Stimulated activated naive CD8-positive, alpha-beta T cell treated with anti-CD3 and anti-CD28 coated beads, Interleukin-15, Interleukin-2, amounts not matched to agents 100 ng/mL and 50 ng/mL, for 24 hours (primary cell): Measurements from ENCODE around the gene PDGFA.

Experiments
- H3K27ac Mint-ChIP-seq: one replicate; pipeline ENCODE4 v1.8.0; 2021; ENCODE audit warnings: mild to moderate bottlenecking, mixed read lengths
- H3K27me3 Mint-ChIP-seq: one replicate; pipeline ENCODE4 v1.8.0; 2021; ENCODE audit warnings: mixed read lengths
- H3K36me3 Mint-ChIP-seq: one replicate; pipeline ENCODE4 v1.8.0; 2021; ENCODE audit warnings: low read depth, mixed read lengths
- H3K4me1 Mint-ChIP-seq: one replicate; pipeline ENCODE4 v1.8.0; 2021; ENCODE audit warnings: low read depth, mixed read lengths
- H3K4me3 Mint-ChIP-seq: one replicate; pipeline ENCODE4 v1.8.0; 2021; ENCODE audit warnings: mild to moderate bottlenecking, mixed read lengths
- H3K9me3 Mint-ChIP-seq: one replicate; pipeline ENCODE4 v1.8.0; 2021; ENCODE audit warnings: mixed read lengths

The PDGFA gene

DNA sequence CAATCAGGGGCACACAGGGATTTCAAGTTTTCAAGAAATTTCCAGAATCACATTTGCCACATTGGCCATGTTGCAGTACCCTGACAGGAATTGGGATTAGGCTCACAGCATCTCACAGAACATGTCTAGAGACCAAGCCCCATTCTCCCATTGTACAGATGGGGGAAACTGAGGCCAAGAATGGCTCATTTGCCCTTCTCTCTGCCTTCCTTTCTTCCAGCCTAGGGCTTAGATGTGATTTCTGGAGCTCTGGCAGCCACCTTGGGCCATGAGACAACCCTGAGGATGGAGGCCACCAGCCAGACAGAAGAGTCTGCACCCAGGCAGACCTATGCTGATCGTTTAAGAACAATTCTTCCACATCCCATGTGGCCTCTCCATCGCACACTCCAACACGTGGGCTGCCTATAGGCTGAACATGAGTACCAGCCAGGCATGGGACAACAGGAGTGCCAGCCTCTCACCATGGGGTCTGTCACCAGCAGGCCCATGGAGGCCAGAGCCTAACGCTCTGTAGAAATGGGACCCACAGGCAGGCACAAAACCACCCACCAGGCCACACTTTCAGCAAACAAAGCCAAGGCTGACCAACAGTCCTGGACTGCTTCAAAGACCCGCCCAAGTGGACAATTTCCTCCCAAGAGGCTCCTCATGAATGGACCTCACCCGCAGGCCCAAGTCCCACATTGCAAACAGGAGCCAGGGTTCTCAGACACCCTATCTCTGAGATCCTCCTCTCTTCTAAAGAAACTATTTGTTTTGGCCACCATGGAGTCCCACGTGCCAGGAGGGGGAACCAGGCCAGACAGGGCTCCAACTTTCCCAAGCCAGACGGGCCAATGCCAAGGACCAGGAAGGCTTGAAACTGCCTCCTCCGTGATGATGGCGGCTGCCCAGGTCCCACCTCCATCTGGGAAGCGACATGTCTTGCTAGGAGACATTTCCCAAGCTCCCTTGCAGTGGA lies 20.7 kb downstream of the PDGFA start:
- Mint-ChIP-seq H3K4me1 (peaks cover 6% of the 10 kb centered on the region), H3K36me3 (peaks cover 20% of the 10 kb centered on the region), H3K4me3 (no peak overlapping the region), H3K27ac (no peak overlapping the region), H3K9me3 (no peaks in the 10 kb centered on the region), H3K27me3 (no peaks in the 10 kb centered on the region)

DNA sequence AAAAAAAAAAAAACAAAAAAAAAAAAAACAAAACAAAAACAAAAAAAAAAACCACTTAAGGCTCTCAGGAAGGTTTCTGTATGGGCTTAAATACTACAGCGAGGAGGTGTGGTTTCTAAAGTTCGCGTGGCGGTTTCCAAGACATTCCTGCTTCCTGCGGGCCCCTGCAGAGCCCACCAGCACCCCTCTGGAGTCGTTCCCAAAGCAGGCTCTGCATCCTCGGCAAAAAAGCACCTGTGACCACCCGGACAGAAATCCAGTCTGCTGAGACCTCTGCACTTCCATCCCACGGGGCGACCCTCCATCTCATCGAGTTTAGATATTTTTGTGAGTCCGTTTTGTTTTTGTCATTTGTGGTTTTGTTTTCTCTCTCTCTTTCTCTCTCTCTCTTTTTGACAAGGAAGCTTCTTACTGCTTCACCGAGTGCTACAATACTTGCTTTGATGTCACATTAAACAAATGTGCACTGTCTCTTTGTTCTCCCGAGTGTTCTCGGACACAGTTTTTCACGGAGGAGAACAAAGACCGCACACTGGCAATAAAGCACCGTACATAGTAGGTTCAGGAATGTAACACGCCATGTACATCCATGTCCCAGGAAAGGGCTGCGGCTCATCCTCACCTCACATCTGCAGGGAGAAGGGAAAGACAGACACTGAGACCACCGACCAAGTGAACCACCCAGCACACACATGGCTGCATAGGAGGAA lies 21.5 kb downstream of the PDGFA start:
- Mint-ChIP-seq H3K27ac (no peak overlapping the region), H3K9me3 (no peaks in the 10 kb centered on the region)

DNA sequence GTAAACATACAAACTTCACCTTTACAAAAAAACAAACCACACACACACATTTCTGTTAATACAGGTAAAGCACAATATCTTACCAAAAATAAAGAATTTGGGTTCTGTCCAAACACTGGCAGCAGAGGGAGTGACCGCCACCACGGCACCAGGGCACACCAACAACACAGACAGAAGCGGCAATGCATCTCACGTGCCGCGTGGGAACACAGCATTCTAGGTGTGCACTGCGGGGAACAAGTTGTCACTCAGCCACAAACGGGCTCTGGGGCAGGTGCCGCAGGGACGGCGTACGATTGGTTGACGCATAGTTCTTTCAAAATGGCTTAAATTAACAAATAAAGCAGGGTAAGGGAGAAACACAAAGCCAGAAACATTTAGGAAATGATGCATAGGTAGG lies 22.3 kb downstream of the PDGFA start:
- Mint-ChIP-seq H3K27me3 (no peaks in the 10 kb centered on the region), H3K4me3 (no peak overlapping the region), H3K9me3 (no peaks in the 10 kb centered on the region), H3K4me1 (peaks cover 6% of the 10 kb centered on the region), H3K36me3 (peaks cover 20% of the 10 kb centered on the region), H3K27ac (no peak overlapping the region)

More for the DNA sequence above, 21.5 kb downstream of the PDGFA start:
- Mint-ChIP-seq H3K27me3 (no peaks in the 10 kb centered on the region), H3K4me3 (no peak overlapping the region), H3K4me1 (peaks cover 6% of the 10 kb centered on the region), H3K36me3 (peaks cover 20% of the 10 kb centered on the region)

DNA sequence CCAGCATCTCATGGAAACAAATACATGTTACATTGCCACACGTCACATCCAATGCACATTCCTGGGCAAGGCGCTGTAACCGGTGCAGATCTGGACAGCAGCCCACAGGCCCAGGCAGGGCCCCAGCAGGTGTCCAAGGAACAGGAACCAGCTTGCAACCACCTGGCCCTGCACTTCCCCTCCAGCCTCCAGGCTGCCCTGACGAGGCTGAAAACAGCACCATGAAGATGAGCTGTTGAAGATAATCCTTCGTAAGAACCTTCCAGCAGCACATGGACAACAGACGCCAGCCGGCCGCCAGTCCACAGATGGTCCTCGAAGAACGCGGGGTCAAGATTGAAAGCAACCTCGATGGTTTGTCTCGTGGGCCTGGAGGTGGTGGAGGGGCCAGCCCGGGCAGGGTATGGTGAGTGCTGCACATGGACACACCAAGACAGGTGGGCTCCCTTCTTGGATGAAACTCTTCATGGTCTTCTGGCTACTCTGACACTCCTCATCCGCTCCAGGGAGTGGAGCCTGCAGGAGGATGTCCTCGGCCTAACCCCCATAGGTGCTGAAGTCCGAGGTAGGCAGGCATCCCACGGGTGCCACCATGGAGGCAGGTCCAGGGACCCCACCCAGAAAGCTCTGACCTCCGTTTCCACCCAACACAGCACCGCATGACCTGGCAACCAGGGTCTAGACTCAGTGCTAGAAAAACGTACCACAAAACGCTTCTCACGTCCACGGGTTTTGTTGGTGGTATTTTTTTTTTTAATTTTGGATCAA lies 22.9 kb downstream of the PDGFA start:
- Mint-ChIP-seq H3K36me3 (peaks cover 20% of the 10 kb centered on the region), H3K27ac (no peak overlapping the region), H3K27me3 (no peaks in the 10 kb centered on the region), H3K4me1 (peaks cover 6% of the 10 kb centered on the region), H3K4me3 (no peak overlapping the region), H3K9me3 (no peaks in the 10 kb centered on the region)

DNA sequence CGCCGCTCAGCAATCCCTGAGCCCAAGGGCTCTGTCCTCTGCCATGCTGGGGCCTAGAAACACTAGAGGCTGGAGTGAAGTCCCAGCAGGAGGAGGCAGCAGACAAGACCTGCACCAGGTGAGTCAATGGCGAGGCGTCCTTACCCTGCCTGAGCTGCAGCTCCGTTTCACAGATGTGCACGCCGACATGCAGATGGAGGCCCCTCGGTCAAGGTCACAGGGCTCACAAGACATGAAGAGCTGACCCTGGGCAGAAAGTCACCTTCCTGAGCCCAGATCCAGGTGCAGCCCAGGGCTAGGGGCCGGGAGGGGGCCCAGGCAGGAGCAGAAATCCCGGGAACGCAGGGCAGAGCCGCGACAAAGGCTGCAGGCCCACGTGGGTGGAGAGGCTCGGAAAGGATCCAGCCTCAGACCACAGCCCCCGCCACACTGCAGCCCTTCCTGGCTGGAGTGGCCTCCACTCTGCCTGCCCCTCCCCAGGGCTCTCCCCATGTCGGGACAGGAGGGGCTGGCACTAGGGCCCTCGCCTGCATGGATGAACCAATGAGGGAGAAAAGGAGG lies 23.8 kb downstream of the PDGFA start:
- Mint-ChIP-seq H3K4me1 (peaks cover 6% of the 10 kb centered on the region), H3K9me3 (no peaks in the 10 kb centered on the region), H3K27ac (no peak overlapping the region)

DNA sequence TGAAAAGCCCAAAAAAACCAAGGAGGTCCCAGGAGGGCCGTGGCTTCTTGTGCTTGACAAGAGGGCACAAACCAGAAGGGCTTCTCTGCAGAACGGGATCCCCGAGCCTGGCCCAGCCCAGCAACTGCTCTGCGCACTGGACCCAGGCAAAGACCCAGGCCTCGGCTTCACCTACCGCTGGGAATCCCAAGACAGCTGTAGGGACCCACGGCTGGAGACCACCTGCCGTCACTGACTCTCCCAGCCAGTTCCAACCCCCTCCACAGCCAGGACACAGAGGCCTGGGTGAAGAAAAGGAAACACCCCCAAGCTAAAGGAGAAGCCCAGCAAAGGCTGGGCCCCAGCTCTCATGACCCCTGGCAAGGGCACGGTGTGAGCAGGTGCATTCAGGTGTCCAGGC lies 24.3 kb downstream of the PDGFA start:
- no peaks in the 10 kb centered on the region for H3K27me3 Mint-ChIP-seq
- H3K27ac Mint-ChIP-seq: no peak overlapping the region
- peaks cover 6% of the 10 kb centered on the region for H3K4me1 Mint-ChIP-seq
- H3K4me3 Mint-ChIP-seq: no peak overlapping the region
- no peaks in the 10 kb centered on the region for H3K9me3 Mint-ChIP-seq
- H3K36me3 Mint-ChIP-seq: peaks cover 13% of the 10 kb centered on the region

More for the DNA sequence above, 23.8 kb downstream of the PDGFA start:
- Mint-ChIP-seq H3K36me3 (peaks cover 15% of the 10 kb centered on the region), H3K4me3 (no peak overlapping the region), H3K27me3 (no peaks in the 10 kb centered on the region)

DNA sequence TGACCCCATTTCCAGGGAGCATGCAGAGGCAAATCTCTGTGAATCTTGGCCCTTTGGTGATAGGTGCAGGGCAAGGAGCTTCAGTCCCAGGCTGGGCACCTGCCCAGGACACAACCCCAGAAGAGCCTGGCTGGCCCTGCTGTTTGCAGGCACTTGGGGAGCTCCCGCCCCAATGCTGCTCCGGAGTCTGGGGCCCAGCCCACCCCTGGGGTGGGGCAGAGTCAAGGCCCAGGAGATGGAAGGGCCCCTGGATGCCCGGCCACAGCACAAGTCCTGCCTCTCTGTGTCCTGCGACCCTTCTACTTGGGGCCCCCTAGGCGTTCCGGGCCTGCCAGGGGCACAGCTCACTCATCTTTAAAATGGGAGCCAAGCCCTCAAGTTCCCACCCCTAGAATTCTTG lies 24.7 kb downstream of the PDGFA start:
- Mint-ChIP-seq H3K4me1 (peaks cover 6% of the 10 kb centered on the region), H3K9me3 (no peaks in the 10 kb centered on the region), H3K27me3 (no peaks in the 10 kb centered on the region), H3K36me3 (peaks cover 8% of the 10 kb centered on the region), H3K4me3 (no peak overlapping the region), H3K27ac (no peak overlapping the region)

DNA sequence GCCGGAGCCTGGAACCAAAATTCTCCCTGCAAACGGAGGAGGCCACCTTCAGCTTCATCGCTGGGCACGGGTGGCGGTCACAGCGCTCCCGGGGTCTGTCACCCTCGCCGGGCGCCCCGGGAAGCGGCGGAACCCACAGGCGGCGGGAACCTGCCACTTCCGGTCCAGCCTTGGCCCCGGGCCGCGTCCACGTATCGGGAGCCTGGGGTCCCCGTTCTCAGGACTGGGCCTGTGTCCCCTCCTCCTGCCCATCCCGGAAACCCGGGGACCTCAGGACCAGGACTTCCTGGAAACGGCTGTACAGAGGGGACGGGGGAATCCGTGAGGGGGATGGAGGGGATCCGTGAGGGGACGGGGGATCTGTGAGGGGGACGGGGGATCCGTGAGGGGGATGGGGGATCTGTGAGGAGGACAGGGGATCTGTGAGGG lies 25.4 kb downstream of the PDGFA start:
- H3K27me3 Mint-ChIP-seq: no peaks in the 10 kb centered on the region
- H3K27ac Mint-ChIP-seq: no peak overlapping the region
- peaks cover 6% of the 10 kb centered on the region for H3K36me3 Mint-ChIP-seq
- no peaks in the 10 kb centered on the region for H3K9me3 Mint-ChIP-seq
- peaks cover 6% of the 10 kb centered on the region for H3K4me1 Mint-ChIP-seq
- no peak overlapping the region for H3K4me3 Mint-ChIP-seq

DNA sequence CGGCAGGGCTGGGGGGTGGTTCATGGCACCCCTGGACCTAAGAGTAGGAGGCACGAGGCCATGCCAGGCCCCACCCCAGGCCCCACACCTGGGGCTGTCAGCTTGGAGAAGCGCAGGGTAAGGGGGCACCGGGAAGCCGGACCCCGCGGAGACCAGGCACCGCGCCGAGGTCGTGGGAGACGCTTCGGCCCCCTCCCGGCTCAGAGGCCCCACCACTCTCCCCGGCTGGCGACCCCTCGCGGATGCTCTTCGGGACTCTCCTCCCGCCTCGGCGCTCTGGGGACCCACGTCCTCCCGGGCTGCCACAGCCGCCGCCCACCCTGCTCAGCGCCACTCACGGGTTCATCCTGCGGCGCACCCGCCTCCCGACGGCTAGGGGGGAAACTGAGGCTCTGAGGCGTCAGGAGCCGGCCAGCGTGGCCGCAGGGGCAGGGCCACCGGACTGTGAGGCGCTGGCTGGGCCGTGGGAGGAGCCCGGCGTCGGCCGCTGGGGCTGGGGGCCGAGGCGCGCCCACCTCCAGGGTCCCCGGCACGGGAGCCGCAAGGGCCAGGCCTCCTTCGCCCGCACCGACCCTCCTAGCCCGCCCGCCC lies 25.9 kb downstream of the PDGFA start:
- Mint-ChIP-seq H3K27ac (no peak overlapping the region), H3K9me3 (no peaks in the 10 kb centered on the region)

DNA sequence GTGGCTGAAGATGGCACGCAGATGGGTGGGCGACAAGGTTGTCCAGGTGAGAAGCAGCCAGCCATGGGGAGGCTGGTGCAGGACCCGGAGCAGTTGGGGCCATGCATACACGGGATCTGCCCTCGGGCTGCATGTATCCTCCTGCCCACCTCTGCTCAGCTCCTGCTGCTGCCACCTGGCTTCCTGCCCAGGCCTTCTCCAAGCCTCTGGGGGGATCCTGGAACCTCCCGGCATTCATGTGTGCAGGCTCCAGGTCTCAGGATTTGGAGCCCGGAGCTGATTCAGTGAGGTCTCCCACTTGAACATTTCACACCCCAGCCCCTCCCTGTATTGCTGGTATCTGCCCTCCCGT lies 27.0 kb downstream of the PDGFA start:
- Mint-ChIP-seq H3K36me3 (no peaks in the 10 kb centered on the region), H3K9me3 (no peaks in the 10 kb centered on the region), H3K4me3 (no peak overlapping the region), H3K4me1 (no peaks in the 10 kb centered on the region), H3K27ac (no peak overlapping the region), H3K27me3 (no peaks in the 10 kb centered on the region)

More for the DNA sequence above, 25.9 kb downstream of the PDGFA start:
- Mint-ChIP-seq H3K4me3 (no peak overlapping the region), H3K27me3 (no peaks in the 10 kb centered on the region), H3K36me3 (peaks cover 6% of the 10 kb centered on the region), H3K4me1 (peaks cover 6% of the 10 kb centered on the region)

DNA sequence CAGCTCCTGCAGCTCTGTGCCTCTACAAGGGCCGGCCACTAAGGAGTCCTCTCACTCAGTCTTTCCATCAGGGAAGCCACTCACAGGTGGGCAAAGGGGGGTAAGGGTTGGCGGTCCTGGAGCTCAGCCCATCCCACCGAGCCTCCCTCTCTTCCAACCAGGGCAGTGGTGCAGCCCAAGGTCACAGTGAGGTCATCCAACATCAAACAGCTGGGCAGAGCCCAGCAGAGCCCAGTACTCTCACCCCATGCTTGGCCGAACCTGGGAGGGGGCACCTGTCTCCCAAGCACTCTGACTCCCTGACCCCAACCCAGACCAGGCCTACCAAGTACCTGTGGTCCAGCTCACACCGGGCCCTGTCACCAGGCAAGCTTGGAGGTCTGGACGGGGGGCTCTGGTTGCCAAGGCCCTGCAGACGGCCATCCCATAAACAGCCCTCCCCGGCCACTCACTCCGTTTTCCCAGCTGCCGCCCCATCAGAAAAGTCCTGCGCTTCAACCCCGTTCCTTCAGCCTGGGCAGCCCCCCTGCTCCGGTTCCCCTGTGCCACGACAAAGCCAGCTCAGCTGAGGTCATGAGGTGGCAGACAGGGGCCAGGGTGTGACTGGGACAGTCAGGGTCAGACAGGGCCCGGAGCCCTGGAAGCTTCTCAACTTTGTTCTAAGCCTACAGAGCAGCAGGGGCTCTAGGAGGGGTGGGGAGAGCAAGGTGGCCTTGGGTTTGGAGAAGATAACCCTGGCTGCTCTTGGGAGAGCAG lies 27.5 kb downstream of the PDGFA start:
- no peaks in the 10 kb centered on the region for H3K9me3 Mint-ChIP-seq

DNA sequence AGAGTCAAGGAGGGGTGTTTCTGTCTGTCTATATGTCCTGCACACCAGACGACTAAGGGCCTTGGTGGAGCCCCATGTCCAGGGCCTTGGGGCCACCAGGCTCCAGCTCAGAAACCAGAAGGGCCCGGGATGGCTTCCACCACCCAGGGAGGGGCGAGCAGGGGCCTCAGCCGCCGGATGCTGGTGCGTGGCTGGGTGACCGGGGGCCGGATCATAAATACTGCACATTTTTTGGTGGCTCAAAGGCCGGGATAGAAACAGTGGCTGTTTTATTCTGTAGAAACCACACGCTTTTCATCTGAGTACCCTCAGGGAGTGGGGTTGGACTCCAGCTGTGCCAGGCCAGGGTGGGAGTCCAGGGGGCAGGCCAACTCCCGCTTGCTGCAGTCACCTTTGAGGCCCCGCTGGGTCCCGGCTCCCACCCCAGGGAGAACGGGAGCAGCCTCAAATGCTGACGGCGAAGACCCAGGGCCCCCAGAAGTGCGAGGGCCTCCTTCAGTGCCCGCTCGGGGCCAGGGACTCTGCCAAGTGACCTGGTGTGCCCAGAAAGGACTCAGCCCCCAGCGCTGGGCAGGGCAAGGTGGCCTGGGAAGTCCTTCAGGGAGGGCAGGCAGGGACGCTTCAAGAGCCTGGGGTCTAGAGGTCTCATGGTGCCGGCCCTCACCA lies 28.2 kb downstream of the PDGFA start:
- H3K27me3 Mint-ChIP-seq: no peaks in the 10 kb centered on the region
- H3K36me3 Mint-ChIP-seq: no peaks in the 10 kb centered on the region
- no peak overlapping the region for H3K4me3 Mint-ChIP-seq
- no peak overlapping the region for H3K27ac Mint-ChIP-seq
- no peaks in the 10 kb centered on the region for H3K9me3 Mint-ChIP-seq
- no peaks in the 10 kb centered on the region for H3K4me1 Mint-ChIP-seq

More for the DNA sequence above, 27.5 kb downstream of the PDGFA start:
- H3K4me3 Mint-ChIP-seq: no peak overlapping the region
- H3K27me3 Mint-ChIP-seq: no peaks in the 10 kb centered on the region
- no peak overlapping the region for H3K27ac Mint-ChIP-seq
- H3K36me3 Mint-ChIP-seq: no peaks in the 10 kb centered on the region
- no peaks in the 10 kb centered on the region for H3K4me1 Mint-ChIP-seq

DNA sequence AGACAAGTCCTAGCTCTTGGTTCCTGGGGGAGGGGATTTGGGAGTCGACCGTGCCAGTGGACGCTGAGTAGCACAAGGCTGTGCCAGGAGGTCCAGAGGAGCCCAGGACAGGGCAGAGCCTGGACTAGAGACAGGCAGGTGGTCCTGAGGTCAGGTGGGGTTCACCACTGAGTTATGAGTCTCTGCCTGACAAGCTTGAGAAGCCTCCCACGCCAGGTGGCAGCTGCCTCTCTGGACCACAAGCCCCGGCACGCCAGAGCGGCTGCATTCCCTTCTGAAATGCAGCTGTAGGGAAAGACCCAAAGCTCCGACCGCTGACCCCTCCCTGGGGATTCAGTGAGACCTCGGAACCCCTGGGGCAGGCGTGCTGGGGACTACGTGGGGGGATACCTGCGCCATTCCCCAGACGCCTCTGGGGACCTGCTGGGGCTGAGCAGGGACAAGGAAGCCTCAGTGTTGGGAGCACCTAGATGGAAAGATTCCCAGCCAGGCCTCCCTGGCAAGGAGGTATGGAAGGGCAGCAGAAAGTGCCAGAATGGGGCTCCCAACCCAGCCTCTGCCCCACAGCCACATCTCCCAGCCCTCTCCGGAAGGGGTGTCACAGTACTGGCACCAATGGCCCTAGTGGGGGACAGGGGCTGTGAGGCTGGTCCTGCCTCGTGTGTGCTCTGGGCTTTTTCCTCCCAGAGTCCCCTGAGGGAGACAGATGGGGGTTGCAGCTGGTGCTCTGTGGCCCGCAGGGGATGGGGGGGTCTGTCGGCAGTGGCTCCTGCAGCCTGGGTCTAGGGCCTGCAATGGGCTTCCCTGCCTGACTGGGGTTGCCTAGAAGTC lies 29.0 kb downstream of the PDGFA start:
- no peaks in the 10 kb centered on the region for H3K9me3 Mint-ChIP-seq
- no peak overlapping the region for H3K4me3 Mint-ChIP-seq
- no peak overlapping the region for H3K27ac Mint-ChIP-seq
- H3K36me3 Mint-ChIP-seq: no peaks in the 10 kb centered on the region
- peaks cover 3% of the 10 kb centered on the region for H3K27me3 Mint-ChIP-seq
- H3K4me1 Mint-ChIP-seq: no peaks in the 10 kb centered on the region
